Psoas muscle (tissue), 8 donors: Measurements from ENCODE around the gene PRDX3. TPM values are rescaled to one million over a fixed set of nuclear protein-coding genes. Genes with fewer than 3 reads are reported as not detected.

Experiments used
- ATAC-seq, 4 donors: fragments of 200-7000 bp; cut with Tn5 transposase; one replicate each; pipeline ENCODE4 v1.9.1; 2020; ENCODE audit warnings: moderate library complexity in 3 of 4, mild to moderate bottlenecking in 2 of 4
- DNase-seq, 2 donors: peaks; one replicate each; pipeline ENCODE4 v3.0.0-alpha.2; 2020
- H3K27ac ChIP-seq: fragments of 200-600 bp; one replicate; pipeline ENCODE4 v1.8.0; 2022
- H3K27me3 ChIP-seq, 3 donors: fragments of 200-600 bp in 1 of 3; one replicate each; pipeline versions ENCODE4 v1.6.1 to v1.8.0; 2013 to 2022; ENCODE audit warnings: low read length in 2 of 3, mild to moderate bottlenecking in 2 of 3, moderate library complexity in 1 of 3; ENCODE audit not compliant: insufficient read depth in 3 of 3
- H3K36me3 ChIP-seq, 2 donors: fragments of 200-600 bp in 1 of 2; one replicate each; pipeline versions ENCODE4 v1.6.1 to v1.8.0; 2013 to 2022; ENCODE audit warnings: low read depth in 1 of 2, mild to moderate bottlenecking in 1 of 2, moderate library complexity in 1 of 2; ENCODE audit not compliant: insufficient read depth in 1 of 2
- H3K4me1 ChIP-seq: fragments of 200-600 bp; one replicate; pipeline ENCODE4 v1.8.0; 2022
- H3K4me3 ChIP-seq: fragments of 200-600 bp; one replicate; pipeline ENCODE4 v1.8.0; 2022; ENCODE audit warnings: mild to moderate bottlenecking
- H3K9me3 ChIP-seq: fragments of 200-600 bp; one replicate; pipeline ENCODE4 v1.8.0; 2022
- CTCF ChIP-seq: fragments of 200-600 bp; IDR thresholded peaks from one replicate; pipeline ENCODE4 v1.8.0; 2022; ENCODE audit warnings: antibody characterized with exemption
- whole genome bisulfite sequencing, 3 donors: extraction: QIAGEN DNeasy Blood & Tissue Kit; methylation state at CpG; one replicate each; pipeline versions ENCODE4 v1.1.6 to v1.1.7; 2013; 5-methylcytosine and 5-hydroxymethylcytosine counted together
- intact Hi-C, 2 donors: fragments of 100-400 bp; cut with DNase I; formaldehyde crosslinking; loops; one replicate each; pipeline versions ENCODE4 v1.11.0 to v1.14.2; 2022
- polyA plus RNA-seq, 3 donors: library from polyadenylated mRNA; stranded (reverse); fragments of 200-250 nt; gene quantifications; one replicate each; pipeline ENCODE4 v1.2.3, GENCODE V29; 2013
- total RNA-seq, 4 donors: library from RNA; stranded (reverse); fragmentation: NEBNext Ultra II Directional in 2 of 4; extraction: Animal tissue kit (Norgen Biotek cat#: 25700) in 2 of 4; gene quantifications; one replicate each; pipeline versions ENCODE4 v1.2.1 to v1.2.4, GENCODE V29; 2021 to 2023
- donor health status: healthy with polysubstance abuse.
- donor health status: DM: no; HTN: no; CAD: no; lungs with moderate emphysema.
- donor health status: Bipolar disorder and iron deficiency.
- donor health status: healthy.
- donor health status: DM: yes; HTN: yes; CAD: no.
- donor health status: DM: no; HTN: no; CAD: no.
- donor health status: DM: no; HTN: no; CAD: no.
- donor health status: DM: yes; HTN: yes; CAD: no.

Gene PRDX3
- total and polyA plus RNA-seq, 7 donors = 182 to 331 (median 201) TPM

GRCh38 chr10:119131512-119132240 is 46.9 kb downstream of the PRDX3 start:
- H3K4me1 ChIP-seq = peaks cover 9% of the 10 kb centered on the region
- 62 to 70% (median 68%) methylated on average over 10 of the region's 10 CpGs for WGBS, 3 donors
- TF ChIP-seq CTCF = no peak
- peak overlapping the region; percentile 3 for H3K27ac ChIP-seq
- DNase-seq (no peak), ATAC-seq (peak in 3 of 4 donors; percentile 43 to 49 (median 48))
- H3K36me3 ChIP-seq = peaks cover 0 to 70% of the 10 kb centered on the region in 2 donors
- H3K4me3 ChIP-seq = peak overlapping the region; percentile 47
- H3K27me3 ChIP-seq = no peaks in the 10 kb centered on the region
- intact Hi-C loops = no loop called here
- no peaks in the 10 kb centered on the region for H3K9me3 ChIP-seq

GRCh38 chr10:119129721-119130120 is 48.9 kb downstream of the PRDX3 start:
- TF ChIP-seq CTCF = no peak
- no peak overlapping the region for H3K27ac ChIP-seq
- DNase-seq (no peak), ATAC-seq (no peak)
- intact Hi-C loops = no loop called here
- peaks cover 0 to 82% of the 10 kb centered on the region in 2 donors for H3K36me3 ChIP-seq
- H3K4me1 ChIP-seq = peaks cover 5% of the 10 kb centered on the region
- 94 to 97% (median 97%) methylated on average over 4 of the region's 4 CpGs for WGBS, 3 donors
- no peaks in the 10 kb centered on the region for H3K27me3 ChIP-seq
- no peaks in the 10 kb centered on the region for H3K9me3 ChIP-seq
- no peak overlapping the region for H3K4me3 ChIP-seq

- H3K4me3 ChIP-seq = no peak overlapping the region
- 97 to 100% (median 97%) methylated on average over 2 of the region's 2 CpGs for WGBS, 3 donors
- H3K27ac ChIP-seq = no peak overlapping the region
- no peaks in the 10 kb centered on the region for H3K27me3 ChIP-seq
- ATAC-seq = no peak
- no peak for DNase-seq
- no peaks in the 10 kb centered on the region for H3K9me3 ChIP-seq
- TF ChIP-seq CTCF = no peak
- intact Hi-C loops = no loop called here
- H3K36me3 ChIP-seq = peaks cover 0 to 84% of the 10 kb centered on the region in 2 donors
- H3K4me1 ChIP-seq = peaks cover 2% of the 10 kb centered on the region
Measured at GRCh38 chr10:119125942-119126341, 52.7 kb downstream of the PRDX3 start.

- peak in 1 of 4 donors; percentile 11 for ATAC-seq
- Histone ChIP-seq H3K4me3 (no peak overlapping the region), H3K27ac (peak overlapping the region; percentile 83), H3K9me3 (no peaks in the 10 kb centered on the region), H3K36me3 (peaks cover 0 to 80% of the 10 kb centered on the region in 2 donors), H3K27me3 (no peaks in the 10 kb centered on the region), H3K4me1 (peaks cover 14% of the 10 kb centered on the region)
- TF ChIP-seq CTCF = no peak
- DNase-seq = no peak
- intact Hi-C loops = loop anchor here in 1 of 2 donors (5.0 kb wide), 1 partner anchor 39 kb away; the partner anchor contains the start of gene EIF3A
- 89 to 92% (median 91%) methylated on average over 2 of the region's 2 CpGs for whole genome bisulfite sequencing, 3 donors
Measured at GRCh38 chr10:119120875-119121274, 57.7 kb downstream of the PRDX3 start.
